WERI-Rb-1 (cell line): Measurements from ENCODE around the gene PPP1R15A.

Source experiments
- DNase-seq: peaks from one replicate; pipeline ENCODE4 v3.0.0-alpha.2; 2020
- H3K27ac ChIP-seq: fragments of 250-450 bp; sonication (Bioruptor Pico); 2 replicates; pipeline ENCODE4 v1.5.1; 2020; ENCODE audit warnings: mild to moderate bottlenecking, moderate library complexity
- H3K27me3 ChIP-seq: fragments of 250-450 bp; sonication (Bioruptor Pico); 2 replicates; pipeline ENCODE4 v1.5.1; 2021; ENCODE audit warnings: mild to moderate bottlenecking, low read depth, moderate library complexity; ENCODE audit not compliant: insufficient read depth, severe bottlenecking
- H3K36me3 ChIP-seq: fragments of 250-450 bp; sonication (Bioruptor Pico); 2 replicates; pipeline ENCODE4 v1.5.1; 2020; ENCODE audit warnings: mild to moderate bottlenecking, moderate library complexity
- H3K4me3 ChIP-seq: 2 replicates; pipeline ENCODE4 v1.5.1; 2011; ENCODE audit warnings: low read depth, mild to moderate bottlenecking, control low read depth, low read length
- H3K9me3 ChIP-seq: fragments of 250-450 bp; sonication (Bioruptor Pico); 2 replicates; pipeline ENCODE4 v1.5.1; 2021; ENCODE audit warnings: mild to moderate bottlenecking, moderate library complexity; ENCODE audit not compliant: severe bottlenecking
- CTCF ChIP-seq: IDR thresholded peaks from 2 replicates; pipeline ENCODE4 v1.5.1; 2011; ENCODE audit warnings: low read depth, mild to moderate bottlenecking, control low read depth, inconsistent platforms, low read length

PPP1R15A gene

GRCh38 chr19:48833049-48833448 lies 39.2 kb upstream of the PPP1R15A start:
- Histone ChIP-seq H3K27ac (no peak overlapping the region), H3K36me3 (peaks cover 2% of the 10 kb centered on the region; the same call in 1 of the 2 replicates), H3K27me3 (no peaks in the 10 kb centered on the region), H3K4me3 (no peak overlapping the region), H3K9me3 (no peaks in the 10 kb centered on the region)
- TF ChIP-seq CTCF: no peak
- no peak for DNase-seq

GRCh38 chr19:48833977-48834376 lies 38.2 kb upstream of the PPP1R15A start:
- Histone ChIP-seq H3K36me3 (peaks cover 2% of the 10 kb centered on the region; the same call in 1 of the 2 replicates), H3K4me3 (no peak overlapping the region), H3K27me3 (no peaks in the 10 kb centered on the region), H3K9me3 (no peaks in the 10 kb centered on the region), H3K27ac (no peak overlapping the region)
- DNase-seq: no peak
- no peak for TF ChIP-seq CTCF

DNA sequence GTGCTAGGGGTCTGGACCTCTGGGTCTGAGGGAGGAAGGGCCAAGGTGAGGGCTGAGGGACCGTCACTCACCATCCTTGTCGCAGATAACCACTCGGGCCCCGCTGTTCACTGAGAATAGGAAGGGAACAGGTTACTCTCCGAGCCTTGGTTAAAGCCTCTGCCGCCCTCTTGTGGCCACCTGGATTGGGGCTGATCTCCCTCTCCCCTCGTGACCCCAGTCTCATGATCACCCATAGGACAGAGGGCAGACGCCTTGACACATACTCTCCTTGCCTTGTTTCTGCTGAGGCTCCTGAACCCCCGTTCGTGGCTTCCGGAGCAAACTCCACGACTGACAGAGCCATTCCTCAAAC lies 36.5 kb upstream of the PPP1R15A start:
- Histone ChIP-seq H3K9me3 (no peaks in the 10 kb centered on the region), H3K36me3 (peaks cover 2% of the 10 kb centered on the region; the same call in 1 of the 2 replicates), H3K27ac (peak overlapping the region; percentile 43), H3K4me3 (peak overlapping the region; percentile 65), H3K27me3 (no peaks in the 10 kb centered on the region)
- peak; percentile 95 for DNase-seq
- peak; percentile 84 for TF ChIP-seq CTCF

DNA sequence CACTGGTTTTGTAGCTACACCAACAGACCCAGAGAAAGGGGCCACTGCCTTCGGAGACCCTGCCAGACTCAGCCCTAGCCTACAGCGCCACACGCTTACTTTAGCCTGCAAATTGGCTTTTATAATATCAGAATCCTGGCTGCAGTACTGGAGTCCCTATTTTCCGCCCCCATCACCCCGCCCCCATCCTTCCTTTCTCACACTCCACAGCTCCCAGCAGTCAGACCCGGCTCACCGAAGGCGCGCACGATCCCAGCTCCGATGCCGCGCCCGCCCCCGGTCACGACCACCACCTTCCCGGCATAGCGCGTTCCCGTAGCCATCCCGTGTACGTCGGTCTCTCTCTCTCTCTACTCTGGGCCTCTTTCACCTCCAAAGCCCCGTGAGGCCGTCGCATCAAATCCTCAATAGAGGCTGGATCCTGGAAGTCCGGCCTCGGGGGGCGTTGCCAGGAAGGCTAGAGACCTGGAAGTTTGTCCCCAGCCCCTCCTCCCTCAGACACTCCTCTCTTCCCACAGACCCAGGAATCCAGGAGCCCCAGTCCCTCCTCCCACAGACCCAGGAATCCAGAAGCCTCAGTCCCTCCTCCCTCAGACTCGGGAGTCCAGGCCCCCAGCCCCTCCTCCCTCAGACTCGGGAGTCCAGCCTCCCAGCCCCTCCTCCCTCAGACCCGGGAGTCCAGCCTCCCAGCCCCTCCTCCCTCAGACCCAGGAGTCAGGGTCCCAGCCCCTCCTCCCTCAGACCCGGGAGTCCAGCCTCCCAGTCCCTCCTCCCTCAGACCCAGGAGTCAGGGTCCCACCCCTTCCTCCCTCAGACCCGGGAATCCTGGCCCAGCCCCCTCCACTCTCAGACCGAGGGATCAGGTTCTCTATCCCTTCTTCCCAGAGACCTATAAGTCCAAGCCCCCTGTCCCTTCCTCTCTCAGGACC lies 35.9 kb upstream of the PPP1R15A start, which contains the start of gene HSD17B14:
Gene HSD17B14 (minus strand): TSS at position 403 of the 929 bp plus-strand sequence. CDS start 80 bp downstream, at position 323.
- Histone ChIP-seq H3K9me3 (no peaks in the 10 kb centered on the region), H3K27ac (peak within 1 kb of the TSS; percentile 43), H3K36me3 (peaks cover 2% of the 10 kb centered on the region; the same call in 1 of the 2 replicates), H3K4me3 (peak within 1 kb of the TSS; percentile 65), H3K27me3 (no peaks in the 10 kb centered on the region)
- peak; percentile 64 for DNase-seq
- TF ChIP-seq CTCF: no peak

GRCh38 chr19:48837051-48837524 lies 35.1 kb upstream of the PPP1R15A start:
- H3K27ac ChIP-seq: 0 out of 2 replicates have a peak overlapping the region, but pooled peaks have one; percentile 26
- H3K9me3 ChIP-seq: no peaks in the 10 kb centered on the region
- no peaks in the 10 kb centered on the region for H3K36me3 ChIP-seq
- DNase-seq: peak; percentile 87
- H3K27me3 ChIP-seq: no peaks in the 10 kb centered on the region
- peak overlapping the region; percentile 65 for H3K4me3 ChIP-seq
- no peak for TF ChIP-seq CTCF
